Measurements from ENCODE around the gene LOXL4. TPM values are rescaled to one million over a fixed set of nuclear protein-coding genes. Genes with fewer than 3 reads are reported as not detected.

LOXL4 gene
- total RNA-seq = 6.2 TPM
- long read RNA-seq, transcript LOXL4-201 (15 exons, 3,653 nt) = major isoform, 16 of 30 reads
- long read RNA-seq, partial matches to known transcripts = 4 of 30 reads
- long read RNA-seq, other reads (novel, unspliced or antisense) = 10 of 30 reads

DNA sequence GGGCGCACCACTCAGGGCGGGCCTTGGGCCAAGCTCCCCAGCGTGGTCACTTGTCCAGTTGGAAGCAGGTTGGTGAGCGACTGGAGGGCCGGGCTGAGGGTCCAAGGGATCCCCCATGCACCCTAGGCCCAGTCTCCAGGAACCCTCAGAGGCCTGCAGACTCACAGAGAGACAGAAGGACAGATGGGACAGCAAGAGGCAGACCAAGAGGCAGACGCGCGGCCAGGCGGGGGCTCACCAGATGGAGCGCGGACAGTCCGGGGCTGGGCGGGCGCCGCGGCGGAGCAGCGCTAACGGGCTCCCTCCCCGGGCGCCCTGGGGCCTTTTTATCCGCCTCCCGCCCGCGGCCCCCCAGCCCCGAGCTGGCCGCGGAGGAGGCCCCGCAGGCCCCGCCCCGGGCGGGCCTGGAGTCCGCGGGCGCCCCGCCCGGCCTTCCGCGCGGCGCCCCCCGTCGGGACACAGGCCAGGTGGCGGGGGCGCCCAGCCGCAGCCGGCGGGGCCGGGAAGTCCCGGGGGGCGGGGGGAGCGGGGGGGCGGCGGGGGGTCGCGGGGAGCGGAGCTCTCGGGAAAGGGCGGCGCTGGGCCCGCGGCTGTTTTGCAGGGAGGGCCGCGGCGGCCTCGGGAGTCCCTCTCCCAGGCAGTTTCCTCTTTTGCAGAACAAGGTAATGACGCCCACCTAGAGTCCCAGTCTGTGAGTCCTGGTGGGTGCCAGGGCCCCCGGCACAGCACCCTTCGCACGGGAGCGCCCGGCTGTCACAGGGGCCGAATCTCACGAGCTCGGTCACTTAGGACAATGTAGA lies at the start of gene LOXL4:
TSS of gene LOXL4 (minus strand) at position 301 of the 800 bp plus-strand sequence. CDS start 5,175 bp downstream, outside the sequence.
- DNase-seq = no peak
- Histone ChIP-seq H3K27me3 (no peaks in the 10 kb centered on the region), H3K27ac (peak within 1 kb of the TSS; percentile 80), H3K9me3 (no peaks in the 10 kb centered on the region), H3K4me3 (peak within 1 kb of the TSS; percentile 53), H3K36me3 (no peaks in the 10 kb centered on the region), H3K4me1 (peaks cover 19% of the 10 kb centered on the region)
- intact Hi-C loops (cut with DNase I) = no loop called here
- TF ChIP-seq, protein P1, sequence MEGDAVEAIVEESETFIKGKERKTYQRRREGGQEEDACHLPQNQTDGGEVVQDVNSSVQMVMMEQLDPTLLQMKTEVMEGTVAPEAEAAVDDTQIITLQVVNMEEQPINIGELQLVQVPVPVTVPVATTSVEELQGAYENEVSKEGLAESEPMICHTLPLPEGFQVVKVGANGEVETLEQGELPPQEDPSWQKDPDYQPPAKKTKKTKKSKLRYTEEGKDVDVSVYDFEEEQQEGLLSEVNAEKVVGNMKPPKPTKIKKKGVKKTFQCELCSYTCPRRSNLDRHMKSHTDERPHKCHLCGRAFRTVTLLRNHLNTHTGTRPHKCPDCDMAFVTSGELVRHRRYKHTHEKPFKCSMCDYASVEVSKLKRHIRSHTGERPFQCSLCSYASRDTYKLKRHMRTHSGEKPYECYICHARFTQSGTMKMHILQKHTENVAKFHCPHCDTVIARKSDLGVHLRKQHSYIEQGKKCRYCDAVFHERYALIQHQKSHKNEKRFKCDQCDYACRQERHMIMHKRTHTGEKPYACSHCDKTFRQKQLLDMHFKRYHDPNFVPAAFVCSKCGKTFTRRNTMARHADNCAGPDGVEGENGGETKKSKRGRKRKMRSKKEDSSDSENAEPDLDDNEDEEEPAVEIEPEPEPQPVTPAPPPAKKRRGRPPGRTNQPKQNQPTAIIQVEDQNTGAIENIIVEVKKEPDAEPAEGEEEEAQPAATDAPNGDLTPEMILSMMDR (IDR thresholded peaks at IDR 0.05) = no peak
- peak; percentile 40 for ATAC-seq

DNA sequence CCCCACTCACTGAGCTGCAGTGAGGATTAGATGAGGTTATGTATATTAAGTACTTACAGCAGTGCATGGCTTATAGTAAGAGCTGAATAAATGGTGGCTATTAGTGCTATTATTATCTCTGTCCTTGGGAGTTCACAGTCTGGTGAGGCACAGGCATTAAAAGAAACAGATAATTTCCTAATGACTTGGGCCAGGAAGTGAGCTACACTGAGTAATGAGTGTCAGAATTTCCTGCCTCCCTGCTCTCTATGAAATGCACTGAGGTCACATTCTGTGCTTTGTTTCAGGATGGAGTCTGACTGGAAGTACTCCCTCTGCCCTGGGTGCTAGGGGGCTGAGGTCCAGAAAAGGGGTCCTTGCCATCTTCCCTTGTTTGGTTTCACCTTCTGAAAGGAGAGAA lies 48.7 kb upstream of the LOXL4 start:
- H3K4me3 ChIP-seq = no peak overlapping the region
- no peak overlapping the region for H3K27ac ChIP-seq
- no peaks in the 10 kb centered on the region for H3K36me3 ChIP-seq
- DNase-seq (no peak), ATAC-seq (peak; percentile 11)
- intact Hi-C loops (cut with DNase I) = no loop called here
- TF ChIP-seq, protein P1 (IDR thresholded peaks at IDR 0.05) = no peak
- no peaks in the 10 kb centered on the region for H3K27me3 ChIP-seq
- H3K4me1 ChIP-seq = peaks cover 13% of the 10 kb centered on the region
- H3K9me3 ChIP-seq = no peaks in the 10 kb centered on the region

- Histone ChIP-seq H3K27me3 (no peaks in the 10 kb centered on the region), H3K9me3 (no peaks in the 10 kb centered on the region), H3K4me3 (no peak overlapping the region), H3K36me3 (no peaks in the 10 kb centered on the region), H3K4me1 (peaks cover 13% of the 10 kb centered on the region), H3K27ac (no peak overlapping the region)
- no peak for ATAC-seq
- TF ChIP-seq, protein P1 (IDR thresholded peaks at IDR 0.05) = no peak
- intact Hi-C loops (cut with DNase I) = no loop called here
- DNase-seq = no peak
Measured at GRCh38 chr10:98316170-98316569, 48.2 kb upstream of the LOXL4 start.

DNA sequence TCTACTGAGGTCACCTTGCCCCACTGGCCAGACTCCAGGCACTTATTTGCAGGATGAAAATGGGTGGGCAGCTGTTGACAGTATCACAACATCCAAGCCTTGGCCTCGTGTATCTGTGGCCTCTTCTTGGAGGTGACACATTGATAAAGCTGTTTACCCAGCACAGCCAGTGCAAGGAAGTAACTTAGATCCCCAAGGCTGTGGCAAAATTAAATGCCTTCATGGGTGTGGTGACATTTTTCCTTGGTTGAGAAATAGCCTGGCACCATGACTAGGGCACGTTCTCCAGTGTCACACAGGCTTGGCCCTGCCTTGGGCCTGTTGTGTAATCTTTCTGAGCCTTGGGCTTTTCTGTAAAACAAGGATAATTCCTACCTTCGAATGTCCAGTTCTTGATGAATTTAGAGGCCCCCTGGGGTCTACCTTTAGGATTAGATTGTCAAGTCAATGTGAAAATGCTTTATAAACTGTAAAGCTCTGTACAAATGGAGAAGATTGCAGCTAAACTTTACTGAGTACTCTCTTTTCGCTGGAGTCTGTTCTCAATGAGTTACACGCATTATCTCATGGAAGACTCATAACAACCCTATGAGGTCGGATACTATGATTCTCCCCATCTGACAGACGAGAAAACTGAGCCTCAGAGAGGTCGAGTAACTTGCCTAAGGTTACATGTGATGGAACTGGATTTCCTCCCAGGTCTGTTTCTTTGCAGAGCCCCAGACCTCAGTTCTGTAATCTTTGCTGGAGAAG lies 46.7 kb upstream of the LOXL4 start:
- peak; percentile 85 for ATAC-seq
- Histone ChIP-seq H3K4me1 (peaks cover 13% of the 10 kb centered on the region), H3K27me3 (no peaks in the 10 kb centered on the region), H3K4me3 (no peak overlapping the region), H3K27ac (no peak overlapping the region), H3K36me3 (no peaks in the 10 kb centered on the region), H3K9me3 (no peaks in the 10 kb centered on the region)
- TF ChIP-seq, protein P1 (IDR thresholded peaks at IDR 0.05) = no peak
- intact Hi-C loops (cut with DNase I) = no loop called here
- no peak for DNase-seq

- H3K27ac ChIP-seq = no peak overlapping the region
- intact Hi-C loops (cut with DNase I) = no loop called here
Measured at GRCh38 chr10:98313598-98313997, 45.6 kb upstream of the LOXL4 start.

More at GRCh38 chr10:98313598-98313997, 45.6 kb upstream of the LOXL4 start:
- H3K4me1 ChIP-seq = peaks cover 13% of the 10 kb centered on the region
- no peaks in the 10 kb centered on the region for H3K27me3 ChIP-seq
- DNase-seq (no peak), ATAC-seq (no peak)
- TF ChIP-seq, protein P1 (IDR thresholded peaks at IDR 0.05) = no peak
- H3K9me3 ChIP-seq = no peaks in the 10 kb centered on the region
- no peaks in the 10 kb centered on the region for H3K36me3 ChIP-seq
- H3K4me3 ChIP-seq = no peak overlapping the region

Data from upper lobe of right lung (tissue), 1 donor.